ENCODE results near the gene ISOC2.

The ISOC2 gene

DNA sequence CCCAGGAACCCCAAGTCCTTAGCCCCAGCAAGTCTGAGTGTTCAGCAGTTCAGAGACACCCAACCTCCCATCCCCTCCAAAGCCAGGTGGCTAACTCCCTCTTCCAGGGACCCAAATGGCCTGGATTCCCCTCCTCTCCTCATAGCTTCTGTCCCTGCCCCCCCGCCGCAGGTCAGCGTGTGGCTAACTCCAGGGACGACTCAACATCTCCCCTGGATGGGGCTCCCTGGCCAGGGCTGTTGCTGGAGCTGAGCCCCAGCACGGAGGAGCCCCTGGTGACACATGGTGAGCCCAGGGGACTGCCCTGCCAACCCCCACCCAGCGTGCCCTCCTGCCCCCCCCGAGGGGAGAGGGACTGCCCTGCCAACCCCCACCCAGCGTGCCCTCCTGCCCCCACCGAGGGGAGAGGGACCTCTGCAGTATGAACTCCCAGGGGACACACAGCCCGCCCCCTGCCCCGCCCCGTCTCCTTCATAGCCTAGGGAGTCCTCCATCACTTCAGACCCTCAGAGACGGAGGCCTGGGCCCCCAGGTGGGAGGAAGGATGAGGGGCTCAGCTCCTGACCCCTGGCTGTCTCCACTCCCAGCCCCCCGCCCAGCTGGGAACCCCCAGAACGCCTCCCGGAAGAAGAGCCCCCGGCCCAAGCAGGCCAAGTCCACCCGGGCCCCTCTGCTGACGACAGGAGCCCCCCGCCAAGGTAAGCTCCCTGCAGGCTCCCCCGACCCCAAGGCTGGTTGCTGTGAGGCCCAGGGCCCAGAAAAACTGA is 28.5 kb upstream of the ISOC2 start:
- no peak for DNase-seq

DNA sequence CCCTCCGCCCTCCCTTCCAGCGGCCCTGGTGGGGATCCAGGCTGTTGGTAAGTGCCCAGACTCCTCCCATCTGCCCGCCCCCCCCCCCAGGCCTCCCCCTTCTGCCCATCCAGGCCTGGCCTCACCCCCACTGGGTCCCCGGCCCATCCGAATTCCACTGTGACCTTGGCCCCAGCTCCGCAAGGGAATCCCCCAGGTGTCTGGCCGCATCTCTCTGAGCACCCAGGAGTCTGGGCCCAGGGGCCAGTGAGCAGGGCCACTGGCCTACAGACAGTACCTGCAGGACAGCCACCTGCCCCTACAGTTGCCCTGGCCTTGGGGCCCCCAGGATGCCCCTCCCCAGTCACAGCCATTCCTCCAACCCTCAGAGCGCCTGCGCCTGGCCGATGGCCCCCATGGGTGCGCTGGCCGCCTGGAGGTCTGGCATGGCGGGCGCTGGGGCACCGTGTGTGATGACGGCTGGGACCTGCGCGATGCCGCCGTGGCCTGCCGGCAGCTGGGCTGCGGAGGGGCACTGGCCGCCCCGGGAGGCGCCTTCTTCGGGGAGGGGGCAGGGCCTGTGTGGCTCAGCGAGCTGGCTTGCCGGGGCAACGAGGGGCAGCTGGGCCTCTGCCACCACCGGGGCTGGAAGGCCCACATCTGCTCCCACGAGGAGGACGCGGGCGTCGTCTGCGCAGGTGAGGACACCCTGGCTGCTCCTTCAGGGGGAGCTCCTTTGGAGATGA is 27.7 kb upstream of the ISOC2 start:
- DNase-seq: no peak

DNA sequence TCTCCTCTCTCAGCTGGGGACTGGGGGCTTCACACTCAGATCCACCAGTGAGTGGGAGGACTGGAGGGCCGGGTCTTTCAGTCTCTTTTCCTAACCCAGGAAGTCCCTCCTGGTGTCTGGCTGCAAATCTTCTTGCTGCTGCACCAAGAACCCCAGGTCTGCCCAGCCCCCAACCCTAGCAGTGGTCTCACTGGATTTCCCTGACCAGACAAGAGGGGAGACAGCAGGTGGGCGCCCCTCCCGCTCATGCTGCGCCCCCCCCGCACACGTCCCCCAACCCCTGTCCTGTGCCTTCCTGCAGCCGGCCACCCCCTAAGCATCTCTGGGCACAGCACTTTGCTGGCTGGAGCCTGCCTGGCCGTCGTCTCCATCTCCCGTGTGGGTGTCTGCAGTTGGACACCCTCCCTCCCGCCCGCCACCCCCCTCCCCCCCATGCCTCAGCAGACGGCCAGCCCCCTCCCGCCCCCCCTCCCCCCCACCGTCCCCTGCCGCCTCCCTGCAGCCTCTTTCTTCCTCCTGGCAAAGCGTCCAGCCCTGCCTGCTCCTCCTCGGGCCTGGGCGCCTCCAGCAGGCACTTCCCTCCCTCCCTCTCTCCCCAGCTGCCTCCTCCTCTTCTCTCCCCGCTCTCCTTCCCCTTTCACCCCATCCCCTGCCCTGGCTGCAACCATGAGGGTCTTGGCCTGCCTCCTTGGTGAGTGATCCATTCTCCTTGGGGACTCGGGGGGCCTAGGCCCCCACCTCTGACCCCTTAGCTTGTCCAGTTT is 26.7 kb upstream of the ISOC2 start, which contains the start of gene SSC5D:
Gene SSC5D (plus strand): TSS at position 513 of the 764 bp plus-strand sequence. CDS start 154 bp downstream, at position 667.
- no peak for DNase-seq

DNA sequence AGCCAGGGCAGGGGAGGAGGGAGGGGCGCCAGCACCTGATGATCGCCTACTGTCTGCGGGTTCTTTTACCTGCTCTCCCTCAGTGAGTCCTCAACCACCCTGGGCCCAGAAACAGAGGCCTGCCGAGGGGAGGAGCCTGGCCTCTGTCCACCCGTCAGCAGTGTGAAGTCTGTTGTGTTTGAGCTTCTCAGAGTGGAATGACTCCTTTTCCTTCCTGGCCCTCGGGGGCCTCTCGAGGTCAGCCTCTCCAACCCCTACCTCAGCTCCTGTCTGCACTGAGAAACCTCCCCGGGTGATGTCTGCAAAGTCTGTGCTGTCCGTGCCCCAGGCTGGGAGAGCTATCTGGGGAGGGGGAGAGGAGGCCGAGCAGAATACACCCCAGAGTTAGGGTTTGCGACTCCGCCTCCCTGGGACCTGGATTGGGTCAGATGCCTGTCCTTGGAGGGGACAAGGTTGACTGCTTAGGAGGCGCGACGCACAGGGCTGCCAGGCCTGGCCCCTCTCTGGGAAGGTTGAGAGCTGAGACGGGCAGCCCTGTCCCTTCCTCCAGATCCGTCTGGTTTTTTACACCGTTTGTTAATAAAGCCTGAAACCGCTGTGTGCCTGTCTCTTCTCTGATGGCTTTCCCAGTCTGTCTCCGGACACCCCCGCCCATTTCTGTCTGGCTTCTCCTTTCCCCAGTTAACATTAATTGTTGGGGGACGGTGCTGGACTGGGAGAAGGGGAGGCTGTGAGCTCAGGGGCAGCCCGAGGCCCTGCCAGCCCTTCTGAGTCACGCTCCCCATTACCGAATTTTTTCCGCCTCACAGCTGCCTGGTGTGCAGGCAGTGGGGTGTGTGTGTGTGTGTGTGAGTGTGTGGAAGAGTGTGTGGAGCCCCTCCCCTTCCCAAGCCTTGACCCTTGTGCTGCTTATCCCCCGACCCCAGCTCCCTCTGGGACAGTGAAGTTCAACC is 25.8 kb upstream of the ISOC2 start:
- DNase-seq: peak in 2 of 5 experiments; percentile 24 to 29

DNA sequence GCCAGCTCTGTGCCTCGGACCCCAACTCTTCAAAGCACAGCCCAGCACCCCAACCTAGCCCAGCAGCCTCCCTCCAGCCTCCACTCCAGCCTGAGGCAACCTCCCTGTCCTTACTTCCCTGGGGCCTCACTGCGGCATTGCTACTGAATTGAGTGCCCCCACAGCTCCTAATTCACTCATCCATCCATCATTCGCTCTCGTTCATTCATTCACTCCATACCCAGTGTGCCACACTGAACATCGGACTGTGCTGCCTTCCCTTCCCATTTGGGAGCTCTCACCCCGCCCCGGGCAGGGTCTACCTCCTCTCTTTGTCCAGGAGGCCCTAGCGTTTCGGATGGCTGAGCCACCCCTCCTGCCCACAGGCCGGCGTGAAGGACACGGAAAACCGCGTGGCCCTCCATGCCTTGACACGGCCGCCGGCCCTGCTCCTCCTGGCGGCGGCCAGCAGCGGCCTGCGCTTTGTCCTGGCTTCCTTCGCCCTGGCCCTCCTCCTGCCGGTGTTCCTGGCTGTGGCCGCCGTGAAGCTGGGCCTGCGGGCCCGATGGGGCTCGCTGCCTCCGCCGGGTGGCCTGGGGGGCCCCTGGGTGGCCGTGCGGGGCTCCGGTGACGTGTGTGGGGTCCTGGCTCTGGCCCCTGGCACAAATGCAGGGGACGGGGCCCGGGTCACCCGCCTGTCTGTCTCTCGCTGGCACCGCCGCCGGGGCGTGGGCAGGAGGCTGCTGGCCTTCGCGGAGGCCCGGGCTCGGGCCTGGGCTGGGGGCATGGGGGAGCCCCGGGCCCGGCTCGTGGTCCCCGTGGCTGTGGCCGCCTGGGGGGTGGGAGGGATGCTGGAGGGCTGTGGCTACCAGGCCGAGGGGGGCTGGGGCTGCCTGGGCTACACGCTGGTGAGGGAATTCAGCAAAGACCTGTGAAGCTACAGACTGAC is 24.9 kb upstream of the ISOC2 start:
- DNase-seq: no peak

DNA sequence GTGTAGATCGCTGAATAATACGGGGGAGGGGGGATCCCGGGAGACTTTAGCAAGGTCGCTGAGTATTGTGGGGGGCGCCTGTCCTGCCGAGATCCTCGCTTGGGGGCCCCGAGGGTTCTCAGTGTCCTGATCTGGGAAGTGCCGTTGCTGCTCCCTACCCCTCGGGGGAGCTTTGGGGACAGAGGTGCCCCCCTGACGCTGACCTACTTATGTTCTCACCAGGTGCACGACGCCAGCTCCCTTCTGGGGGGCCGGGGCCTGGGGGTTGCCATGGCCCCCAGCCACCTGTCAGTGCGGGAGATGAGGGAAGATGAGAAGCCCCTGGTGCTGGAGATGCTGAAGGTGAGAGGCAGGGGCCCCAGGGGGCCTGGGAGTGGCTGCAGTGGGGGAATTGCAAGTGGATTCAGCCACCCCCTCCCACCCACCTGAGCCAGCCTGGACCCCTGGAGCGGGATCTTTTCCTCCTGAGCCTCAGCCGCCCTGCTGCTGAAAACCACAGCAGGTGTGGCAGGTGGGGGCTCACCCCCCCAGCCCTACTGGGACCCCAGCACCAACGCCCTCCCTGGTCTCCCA is 24.1 kb upstream of the ISOC2 start:
- DNase-seq: no peak

DNA sequence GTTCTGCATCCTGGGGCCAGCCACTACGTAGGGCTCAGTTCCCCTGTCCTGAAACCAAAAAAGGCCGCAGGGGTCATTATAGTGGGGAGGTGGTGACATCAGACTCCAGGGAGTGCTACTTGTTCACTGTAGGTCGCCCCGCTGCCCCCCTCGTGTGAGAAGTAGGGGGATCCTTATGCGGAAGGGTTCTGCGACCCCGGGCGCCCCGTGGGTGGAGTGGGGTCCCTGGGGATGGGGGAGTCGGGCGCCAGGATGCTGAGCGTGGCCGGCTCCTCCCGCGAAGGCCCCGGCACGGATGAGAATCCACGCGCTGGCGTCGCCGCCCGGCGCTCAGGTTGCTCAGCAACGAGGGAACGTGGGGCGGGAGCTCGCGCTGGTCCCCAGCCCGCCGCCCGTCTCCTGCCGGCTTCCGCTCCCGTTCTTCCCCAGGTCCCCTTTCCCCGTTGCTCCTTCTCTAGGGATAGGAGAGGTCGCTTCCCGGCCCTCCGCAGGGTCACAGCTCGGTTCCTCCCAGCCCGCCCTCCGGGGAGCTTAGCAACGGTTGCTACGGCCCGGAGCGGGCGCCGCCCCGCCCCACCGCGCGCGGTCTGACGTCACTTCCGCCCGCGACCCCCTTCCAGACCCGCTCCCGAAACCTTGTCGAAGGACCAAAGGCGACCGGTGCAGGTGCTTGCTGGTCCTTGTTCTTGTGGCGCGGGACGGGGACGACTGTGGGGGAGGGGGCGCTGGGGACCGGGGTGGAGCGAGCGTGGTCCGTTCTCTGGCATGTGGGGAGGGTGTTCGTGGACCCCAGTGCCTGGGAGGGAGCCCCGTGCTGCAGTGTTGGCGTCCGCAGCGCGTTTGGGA is 23.4 kb upstream of the ISOC2 start, which contains the start of gene NAT14:
Gene NAT14 (plus strand): TSS at position 596 of the 846 bp plus-strand sequence. CDS start 521 bp downstream, outside the sequence.
- DNase-seq: peak; percentile 29 to 67 (median 56)

DNA sequence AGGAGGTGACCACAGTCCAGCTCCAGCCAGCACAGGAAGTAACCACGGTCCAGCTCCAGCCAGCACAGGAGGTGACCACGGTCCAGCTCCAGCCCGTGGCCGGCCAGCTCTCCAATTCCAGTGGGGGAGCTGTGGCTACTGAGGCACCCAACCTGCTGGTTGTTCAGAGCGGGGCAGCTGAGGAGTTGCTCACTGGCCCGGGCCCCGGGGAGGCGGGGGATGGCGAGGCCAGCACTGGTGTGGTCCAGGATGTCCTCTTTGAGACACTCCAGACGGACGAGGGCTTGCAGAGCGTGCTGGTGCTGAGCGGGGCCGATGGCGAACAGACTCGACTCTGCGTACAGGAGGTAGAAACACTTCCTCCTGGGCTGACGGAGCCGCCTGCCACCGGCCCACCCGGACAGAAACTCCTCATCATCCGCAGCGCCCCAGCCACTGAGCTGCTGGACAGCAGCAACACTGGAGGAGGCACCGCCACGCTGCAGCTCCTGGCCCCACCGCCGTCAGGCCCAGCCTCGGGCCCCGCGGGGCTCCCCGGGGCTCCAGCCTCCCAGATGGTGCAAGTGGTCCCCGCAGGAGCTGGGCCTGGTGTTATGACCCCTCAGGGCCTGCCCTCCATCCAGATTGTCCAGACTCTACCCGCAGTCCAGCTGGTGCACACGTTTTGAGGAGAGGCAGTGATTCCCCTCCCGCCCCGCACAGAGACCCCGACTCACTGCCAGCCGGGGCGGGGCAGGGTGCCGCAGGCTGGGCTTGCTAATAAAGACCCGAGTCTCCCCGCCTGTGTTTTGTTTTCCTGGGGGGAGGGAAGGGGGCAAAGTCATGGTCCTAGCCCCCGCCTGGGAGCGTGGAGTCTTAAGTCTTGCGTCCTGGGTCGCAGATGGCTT is 22.5 kb upstream of the ISOC2 start:
- no peak for DNase-seq

DNA sequence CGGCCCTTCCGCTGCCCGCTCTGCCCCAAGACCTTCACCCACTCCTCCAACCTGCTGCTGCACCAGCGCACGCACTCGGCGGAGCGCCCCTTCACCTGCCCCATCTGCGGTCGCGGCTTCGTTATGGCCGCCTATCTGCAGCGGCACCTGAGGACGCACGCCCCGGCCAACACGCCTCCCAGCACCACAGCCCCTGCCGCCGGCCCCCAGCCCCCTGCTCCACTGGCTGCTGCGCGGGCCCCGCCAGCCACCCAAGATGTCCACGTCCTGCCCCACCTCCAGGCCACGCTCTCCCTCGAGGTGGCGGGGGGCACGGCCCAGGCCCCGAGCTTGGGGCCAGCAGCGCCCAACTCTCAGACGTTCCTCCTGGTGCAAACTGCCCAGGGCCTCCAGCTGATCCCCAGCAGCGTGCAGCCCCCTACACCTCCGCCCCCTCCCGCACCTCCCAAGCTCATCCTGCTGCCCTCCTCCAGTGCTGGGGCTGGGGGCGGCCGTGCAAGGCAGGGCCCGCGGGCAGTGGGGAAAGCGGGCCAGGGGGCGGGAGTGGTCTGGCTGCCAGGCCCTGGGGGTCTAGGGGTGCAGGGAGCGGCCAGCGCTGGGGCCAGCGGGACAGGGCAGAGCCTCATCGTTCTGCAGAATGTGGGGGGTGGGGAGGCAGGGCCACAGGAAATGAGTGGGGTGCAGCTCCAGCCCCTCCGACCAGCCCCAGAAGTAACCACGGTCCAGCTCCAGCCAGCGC is 21.7 kb upstream of the ISOC2 start:
- no peak for DNase-seq

DNA sequence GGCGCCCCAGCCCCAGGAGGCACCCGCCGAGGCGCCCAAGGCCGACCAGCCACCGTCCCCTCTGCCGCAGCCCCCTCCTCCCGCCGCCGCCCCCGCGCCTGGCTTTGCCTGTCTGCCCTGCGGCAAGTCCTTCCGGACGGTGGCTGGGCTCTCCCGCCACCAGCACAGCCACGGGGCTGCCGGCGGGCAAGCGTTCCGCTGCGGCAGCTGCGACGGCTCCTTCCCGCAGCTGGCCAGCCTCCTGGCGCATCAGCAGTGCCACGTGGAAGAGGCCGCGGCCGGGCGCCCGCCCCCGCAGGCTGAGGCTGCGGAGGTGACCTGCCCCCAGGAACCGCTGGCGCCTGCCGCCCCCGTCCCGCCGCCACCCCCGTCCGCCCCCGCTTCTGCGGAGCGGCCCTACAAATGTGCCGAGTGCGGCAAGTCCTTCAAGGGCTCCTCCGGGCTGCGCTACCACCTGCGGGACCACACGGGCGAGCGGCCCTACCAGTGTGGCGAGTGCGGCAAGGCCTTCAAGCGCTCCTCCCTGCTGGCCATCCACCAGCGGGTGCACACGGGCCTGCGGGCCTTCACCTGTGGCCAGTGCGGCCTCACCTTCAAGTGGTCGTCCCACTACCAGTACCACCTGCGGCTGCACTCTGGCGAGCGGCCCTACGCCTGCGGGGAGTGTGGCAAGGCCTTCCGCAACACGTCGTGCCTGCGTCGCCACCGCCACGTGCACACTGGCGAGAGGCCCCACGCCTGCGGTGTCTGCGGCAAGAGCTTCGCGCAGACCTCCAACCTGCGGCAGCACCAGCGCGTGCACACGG is 20.9 kb upstream of the ISOC2 start:
- no peak for DNase-seq

DNA sequence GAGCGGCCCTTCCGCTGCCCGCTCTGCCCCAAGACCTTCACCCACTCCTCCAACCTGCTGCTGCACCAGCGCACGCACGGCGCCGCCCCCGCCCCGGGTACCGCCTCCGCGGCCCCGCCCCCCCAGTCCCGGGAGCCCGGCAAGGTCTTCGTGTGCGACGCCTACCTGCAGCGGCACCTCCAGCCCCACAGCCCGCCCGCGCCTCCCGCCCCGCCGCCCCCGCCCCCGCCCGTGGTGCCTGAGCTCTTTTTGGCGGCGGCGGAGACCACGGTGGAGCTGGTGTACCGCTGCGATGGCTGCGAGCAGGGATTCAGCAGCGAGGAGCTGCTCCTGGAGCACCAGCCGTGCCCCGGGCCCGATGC is 20.3 kb upstream of the ISOC2 start:
- DNase-seq: no peak

DNA sequence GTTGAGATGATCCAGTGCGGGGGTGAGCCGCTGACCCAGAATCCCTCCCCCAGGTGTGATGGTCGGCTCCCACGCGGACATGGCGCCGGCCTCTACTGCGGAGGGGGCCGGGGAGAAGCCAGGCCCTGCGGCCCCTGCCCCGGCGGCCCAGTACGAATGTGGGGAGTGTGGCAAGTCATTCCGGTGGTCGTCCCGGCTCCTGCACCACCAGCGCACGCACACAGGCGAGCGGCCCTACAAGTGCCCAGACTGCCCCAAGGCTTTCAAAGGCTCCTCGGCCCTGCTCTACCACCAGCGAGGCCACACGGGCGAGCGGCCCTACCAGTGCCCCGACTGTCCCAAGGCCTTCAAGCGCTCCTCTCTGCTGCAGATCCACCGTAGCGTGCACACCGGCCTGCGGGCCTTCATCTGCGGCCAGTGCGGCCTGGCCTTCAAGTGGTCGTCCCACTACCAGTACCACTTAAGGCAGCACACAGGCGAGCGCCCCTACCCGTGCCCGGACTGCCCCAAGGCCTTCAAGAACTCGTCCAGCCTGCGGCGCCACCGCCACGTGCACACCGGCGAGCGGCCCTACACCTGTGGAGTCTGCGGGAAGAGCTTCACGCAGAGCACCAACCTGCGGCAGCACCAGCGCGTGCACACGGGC is 19.8 kb upstream of the ISOC2 start:
- DNase-seq: no peak

DNA sequence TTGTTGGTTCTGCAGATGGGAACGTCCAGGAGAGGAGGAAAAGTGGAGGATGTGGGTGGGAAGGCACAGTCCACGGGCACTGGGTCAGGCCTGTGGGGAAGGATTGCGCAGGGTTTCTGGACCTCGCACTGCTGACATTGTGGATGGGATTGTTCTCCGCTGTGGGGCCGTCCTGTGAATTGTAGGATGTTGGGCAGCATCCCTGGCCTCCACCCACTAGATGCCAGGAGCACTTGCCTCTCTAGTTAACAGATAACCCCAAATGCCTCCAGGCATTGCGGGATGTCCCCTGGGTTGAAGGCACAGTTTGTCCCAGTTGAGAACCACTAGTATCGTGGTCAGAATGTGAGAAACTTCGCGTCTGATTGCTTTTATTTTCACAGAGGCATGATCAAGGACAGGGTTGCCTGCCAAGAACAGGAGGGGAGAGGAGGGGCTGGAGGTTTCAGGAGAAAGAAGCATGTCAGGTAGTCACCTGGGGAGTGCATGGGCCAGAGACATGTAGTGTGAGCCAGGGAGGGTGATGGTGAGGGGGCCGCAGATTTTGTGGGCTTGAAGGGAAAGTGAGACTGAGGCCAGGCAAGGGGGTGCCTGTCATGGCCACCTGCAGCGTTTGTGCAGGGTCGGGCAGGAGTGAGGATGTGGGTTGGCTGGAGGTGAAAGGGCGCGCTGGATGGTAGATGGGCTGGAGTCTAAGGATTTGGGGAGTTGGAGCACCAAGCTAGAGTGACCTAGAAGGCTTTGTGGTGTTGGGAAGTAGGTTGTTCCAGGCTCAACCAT is 18.2 kb upstream of the ISOC2 start:
- no peak for DNase-seq

DNA sequence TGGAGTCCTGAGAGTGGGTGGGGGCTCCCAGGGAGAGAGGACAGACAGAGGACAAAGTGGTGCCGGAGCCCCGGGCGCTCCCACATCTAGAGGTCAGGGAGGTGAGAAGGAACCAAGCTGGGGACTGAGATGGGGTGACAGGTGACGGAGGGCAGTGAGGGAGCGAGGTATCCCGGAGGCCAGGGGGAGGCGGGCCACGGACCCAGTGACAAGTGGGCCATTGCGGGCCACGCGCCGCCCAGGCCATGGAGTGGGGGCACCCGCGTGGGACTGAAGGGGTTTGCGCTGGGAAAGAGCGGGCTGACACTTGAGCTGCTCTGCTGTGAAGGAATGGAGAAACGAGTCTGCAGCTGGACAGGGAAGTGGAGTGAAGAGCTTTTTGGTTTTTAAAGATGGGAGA is 17.6 kb upstream of the ISOC2 start:
- no peak for DNase-seq

DNA sequence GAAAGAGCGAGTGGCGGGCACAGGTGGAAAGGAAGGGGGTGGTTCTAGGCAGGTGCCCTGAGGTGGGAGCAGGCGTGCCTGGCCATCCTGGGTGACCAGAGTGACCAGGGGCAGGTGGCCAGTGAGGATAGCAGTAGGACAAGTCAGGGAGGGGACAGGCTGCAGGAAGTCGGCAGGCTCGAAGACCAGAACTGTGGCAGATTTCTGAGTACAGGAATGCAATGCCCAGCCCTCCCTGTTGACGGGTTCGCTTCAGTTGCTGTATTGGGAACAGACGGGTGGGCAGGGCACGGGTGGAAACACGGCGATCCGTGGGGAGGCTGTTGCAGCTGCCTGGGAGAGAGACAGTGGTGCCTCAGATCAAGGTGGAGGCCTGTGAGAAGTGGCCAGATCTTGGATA is 16.9 kb upstream of the ISOC2 start:
- no peak for DNase-seq

DNA sequence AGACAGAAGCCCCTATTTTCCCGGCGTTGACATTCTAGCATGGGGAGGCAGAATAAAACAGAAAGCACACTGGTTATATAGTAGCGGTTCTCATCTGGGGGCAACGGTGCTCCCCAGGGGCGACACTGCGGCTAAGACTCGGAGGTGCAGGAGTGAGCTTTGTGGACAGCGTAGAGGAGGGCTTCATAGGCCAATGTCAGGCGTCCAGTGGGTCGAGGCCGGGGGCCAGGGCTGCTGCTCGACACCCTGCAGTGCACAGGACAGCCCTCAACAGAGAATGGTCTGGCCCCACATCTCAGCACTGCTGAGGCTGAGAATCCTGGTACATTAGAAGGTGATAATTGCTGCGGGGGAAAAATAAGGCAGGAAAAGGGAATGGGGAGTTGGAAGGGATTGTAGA is 16.5 kb upstream of the ISOC2 start:
- DNase-seq: no peak

All from T-helper 2 cell (primary cell).